ES-I3 (cell line): ENCODE measurements around the gene ATP2B2.

Experiments
- H3K36me3 ChIP-seq: 2 replicates; pipeline ENCODE4 v1.6.1; 2013; ENCODE audit warnings: mild to moderate bottlenecking, low read length, control low read depth, moderate library complexity; ENCODE audit not compliant: insufficient read depth
- H3K4me1 ChIP-seq: 2 replicates; pipeline ENCODE4 v1.6.1; 2013; ENCODE audit warnings: mild to moderate bottlenecking, control low read depth, low read length; ENCODE audit not compliant: insufficient read depth
- H3K9ac ChIP-seq: 2 replicates; pipeline ENCODE4 v1.6.1; 2013; ENCODE audit warnings: low read depth, mild to moderate bottlenecking, low read length, moderate library complexity
- H3K9me3 ChIP-seq: 2 replicates; pipeline ENCODE4 v1.6.1; 2013; ENCODE audit warnings: mild to moderate bottlenecking, low read length, moderate library complexity; ENCODE audit not compliant: control insufficient read depth, insufficient read depth

The ATP2B2 gene

DNA sequence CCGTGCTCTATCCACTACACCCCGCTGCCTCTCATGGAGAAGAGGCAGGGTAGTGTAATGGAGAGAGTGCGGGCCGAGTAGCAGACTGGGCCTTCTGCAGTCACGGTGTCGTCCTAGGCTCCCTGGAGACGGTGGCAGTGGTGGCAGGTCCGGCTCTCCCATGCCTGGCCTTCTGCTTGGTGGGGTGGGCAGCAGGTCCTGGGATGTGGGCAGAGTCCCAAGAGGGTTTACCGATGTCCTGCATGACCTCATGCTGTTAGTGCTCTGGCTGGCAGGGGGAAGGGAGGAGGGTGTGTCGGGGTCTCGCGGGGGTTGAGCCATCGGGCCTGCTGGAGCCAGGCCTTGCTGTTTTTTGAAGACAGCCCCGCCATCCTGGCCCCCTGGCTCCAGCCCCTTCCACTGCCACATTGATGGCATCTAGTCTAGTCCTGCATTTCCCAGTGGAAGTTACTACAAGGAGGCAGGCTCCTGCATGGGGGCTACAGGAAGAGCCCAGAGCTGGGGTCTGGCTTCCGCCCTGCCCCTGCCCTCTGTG is 110.8 kb downstream of the ATP2B2 start:
- H3K36me3 ChIP-seq, result no peaks in the 10 kb centered on the region
- H3K9me3 ChIP-seq, result 0 out of 2 replicates have a peak, but pooled peaks cover under 1% of the 10 kb centered on the region
- H3K4me1 ChIP-seq, result 0 out of 2 replicates have a peak, but pooled peaks cover 5% of the 10 kb centered on the region
- H3K9ac ChIP-seq, result no peak overlapping the region

DNA sequence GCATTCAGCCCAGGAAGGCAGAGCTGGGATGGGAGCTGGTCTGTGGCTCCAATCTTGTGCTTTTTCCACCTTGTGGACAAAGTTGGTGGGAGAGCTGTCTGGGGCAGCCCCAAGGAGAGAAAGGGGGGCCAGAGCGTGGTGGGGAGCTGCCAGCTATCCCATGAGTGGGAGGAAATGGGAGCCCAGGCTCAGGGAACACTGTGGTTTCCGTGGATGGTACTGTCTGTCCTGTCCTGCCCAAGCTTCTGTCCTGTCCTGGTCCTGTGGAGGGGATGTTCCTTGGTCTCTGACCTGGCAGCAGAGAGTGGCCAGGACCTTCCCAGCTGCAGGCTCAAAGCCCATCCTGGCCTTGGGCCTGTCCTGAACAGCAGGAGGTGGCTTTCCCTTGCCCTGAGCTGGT is 111.9 kb downstream of the ATP2B2 start:
- no peak overlapping the region for H3K9ac ChIP-seq
- 0 out of 2 replicates have a peak, but pooled peaks cover 5% of the 10 kb centered on the region for H3K4me1 ChIP-seq
- no peaks in the 10 kb centered on the region for H3K36me3 ChIP-seq
- peaks cover 9% of the 10 kb centered on the region for H3K9me3 ChIP-seq

DNA sequence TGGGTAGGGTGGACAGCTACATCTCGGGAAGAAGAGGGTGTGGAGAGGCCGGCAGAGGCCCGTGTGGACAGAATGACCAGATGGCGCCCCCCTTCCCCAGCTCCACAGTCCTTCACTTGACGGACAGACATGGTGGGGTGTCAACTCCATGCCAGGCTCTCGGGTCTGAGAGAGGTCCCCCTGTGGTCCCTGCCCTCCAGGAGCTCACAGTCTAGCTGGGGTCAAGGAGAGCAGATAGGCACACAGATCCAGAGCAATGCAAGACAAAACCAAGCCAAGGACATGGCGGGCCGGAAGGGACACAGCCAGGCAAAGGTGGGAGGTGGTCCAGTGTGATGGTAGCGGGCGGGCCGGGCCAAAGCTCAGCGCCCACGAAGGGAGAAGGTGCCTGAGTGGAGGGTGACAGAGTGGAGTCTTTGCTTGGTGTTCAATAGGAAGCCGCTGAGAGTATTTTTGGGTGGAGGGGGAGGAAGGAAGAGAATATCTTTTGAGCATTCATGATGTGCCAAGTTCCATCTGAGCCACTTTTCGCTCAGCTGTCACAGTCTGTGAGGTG is 112.4 kb downstream of the ATP2B2 start:
- Histone ChIP-seq H3K9me3 (peaks cover 14% of the 10 kb centered on the region), H3K9ac (no peak overlapping the region), H3K4me1 (0 out of 2 replicates have a peak, but pooled peaks cover 5% of the 10 kb centered on the region), H3K36me3 (no peaks in the 10 kb centered on the region)

DNA sequence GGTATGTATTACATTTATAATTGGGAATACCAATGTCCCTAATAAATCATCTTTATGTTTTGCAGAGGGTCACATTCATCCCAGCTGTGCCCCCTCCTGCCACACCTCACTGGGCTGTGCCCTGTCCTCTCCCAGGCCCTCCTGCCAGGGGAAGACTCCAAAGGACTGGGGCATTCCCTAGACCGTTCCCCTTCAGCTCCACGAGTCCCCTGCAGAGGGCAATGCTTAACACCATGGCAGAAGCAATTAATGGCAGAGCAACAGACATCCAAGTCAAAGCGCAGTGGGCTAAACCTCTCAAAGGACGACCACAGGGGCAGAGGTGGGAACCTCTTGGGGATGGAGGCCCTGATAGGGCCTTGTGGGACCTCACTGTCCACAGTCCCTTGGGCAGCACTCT is 113.1 kb downstream of the ATP2B2 start:
- Histone ChIP-seq H3K36me3 (no peaks in the 10 kb centered on the region), H3K9me3 (peaks cover 19% of the 10 kb centered on the region), H3K9ac (no peak overlapping the region), H3K4me1 (0 out of 2 replicates have a peak, but pooled peaks cover 5% of the 10 kb centered on the region)

DNA sequence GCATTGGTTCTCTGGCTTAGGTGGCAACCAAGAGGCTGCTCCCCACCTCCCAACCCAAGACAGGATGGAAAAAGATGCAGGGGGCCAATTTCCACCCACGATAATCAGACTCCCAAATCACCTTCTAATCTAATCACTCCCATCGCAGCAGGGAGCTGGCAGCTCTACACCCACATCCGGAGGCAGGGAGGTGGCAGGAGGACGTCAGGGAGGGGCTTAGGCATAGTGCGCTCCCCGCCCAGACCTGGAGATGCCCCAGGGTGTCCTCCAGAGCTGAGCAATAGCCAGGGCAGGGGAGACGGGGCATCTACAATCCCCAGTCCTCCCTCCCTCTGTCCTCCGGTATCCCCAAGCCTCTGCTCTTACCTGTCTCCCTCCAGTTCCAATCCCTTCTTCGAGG is 114.0 kb downstream of the ATP2B2 start:
- Histone ChIP-seq H3K4me1 (0 out of 2 replicates have a peak, but pooled peaks cover 5% of the 10 kb centered on the region), H3K9me3 (peaks cover 24% of the 10 kb centered on the region), H3K9ac (no peak overlapping the region), H3K36me3 (no peaks in the 10 kb centered on the region)

DNA sequence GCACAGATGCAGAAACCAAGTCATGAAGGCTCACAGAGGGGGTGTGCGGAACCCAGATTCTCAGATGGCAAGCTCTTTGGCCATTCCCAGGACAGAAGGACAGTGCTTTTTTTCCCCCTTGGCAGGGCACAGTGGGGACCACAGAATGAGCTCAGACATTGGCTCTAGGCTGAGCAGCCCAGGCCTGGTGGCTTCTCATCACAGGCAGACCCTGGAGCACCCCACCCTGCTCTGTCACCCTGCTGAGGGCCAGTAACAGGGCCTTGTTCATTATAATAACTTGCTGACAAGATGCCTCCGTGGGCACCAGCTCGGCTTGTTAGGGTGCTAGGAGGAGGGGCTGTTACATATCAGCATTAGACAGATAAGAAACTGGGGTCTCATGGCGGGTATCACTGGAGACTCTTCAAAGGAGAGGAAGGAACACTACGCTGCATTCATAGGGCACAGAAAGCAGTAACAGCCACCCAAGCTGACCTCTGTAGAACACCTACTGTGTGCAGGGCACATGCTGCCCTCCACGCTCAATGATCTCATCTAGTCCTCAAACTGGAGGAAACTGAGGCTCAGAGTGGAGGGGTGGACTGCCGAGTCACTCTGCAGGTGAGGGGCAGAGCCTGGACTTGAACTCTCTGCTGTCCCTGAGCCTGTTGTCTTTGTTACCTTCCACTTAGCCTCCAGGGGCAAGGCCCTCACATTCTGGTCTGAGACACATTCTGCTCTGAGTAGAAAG is 114.6 kb downstream of the ATP2B2 start:
- no peaks in the 10 kb centered on the region for H3K36me3 ChIP-seq
- 0 out of 2 replicates have a peak, but pooled peaks cover 5% of the 10 kb centered on the region for H3K4me1 ChIP-seq
- no peak overlapping the region for H3K9ac ChIP-seq
- H3K9me3 ChIP-seq, result peaks cover 24% of the 10 kb centered on the region

DNA sequence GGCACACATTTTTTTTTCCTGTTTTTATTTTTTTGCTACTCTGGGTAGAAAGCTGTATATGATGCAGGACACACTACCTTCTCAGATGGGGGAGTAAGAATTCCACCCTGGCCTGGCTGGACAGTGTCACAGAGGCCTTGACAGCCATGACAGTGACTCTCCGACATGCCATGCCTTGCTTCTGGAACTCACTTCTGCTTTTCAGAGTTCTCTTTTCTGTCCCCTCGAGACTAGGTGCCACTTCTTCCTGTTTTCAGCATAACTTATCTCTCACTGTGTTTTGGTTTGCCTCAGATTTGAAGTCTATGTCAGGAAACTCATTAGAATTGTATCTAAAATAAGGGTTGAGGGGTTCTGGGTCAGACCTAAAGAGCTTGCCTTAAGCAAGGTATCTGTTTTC is 115.4 kb downstream of the ATP2B2 start:
- Histone ChIP-seq H3K4me1 (no peaks in the 10 kb centered on the region), H3K36me3 (no peaks in the 10 kb centered on the region), H3K9ac (no peak overlapping the region), H3K9me3 (peaks cover 24% of the 10 kb centered on the region)

DNA sequence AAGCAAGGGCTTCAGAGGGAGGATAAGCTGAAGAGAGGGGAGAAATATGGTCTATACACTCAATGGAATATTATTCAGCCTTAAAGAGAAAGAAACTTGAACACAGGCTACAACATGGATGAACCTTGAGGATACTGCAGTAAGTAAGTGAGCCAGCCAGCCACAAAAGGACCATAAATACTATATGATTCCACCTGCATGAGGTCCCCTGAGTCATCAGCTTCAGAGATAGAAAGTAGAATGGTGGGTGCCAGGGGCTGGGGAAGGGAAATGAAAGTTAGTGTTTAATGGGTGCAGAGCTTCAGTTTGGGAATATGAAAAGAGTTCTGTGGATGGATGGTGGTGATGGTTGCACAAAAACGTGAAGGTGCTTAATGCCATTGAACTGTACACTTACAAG is 116.0 kb downstream of the ATP2B2 start:
- no peak overlapping the region for H3K9ac ChIP-seq
- no peaks in the 10 kb centered on the region for H3K4me1 ChIP-seq
- H3K36me3 ChIP-seq, result no peaks in the 10 kb centered on the region
- H3K9me3 ChIP-seq, result peaks cover 24% of the 10 kb centered on the region

DNA sequence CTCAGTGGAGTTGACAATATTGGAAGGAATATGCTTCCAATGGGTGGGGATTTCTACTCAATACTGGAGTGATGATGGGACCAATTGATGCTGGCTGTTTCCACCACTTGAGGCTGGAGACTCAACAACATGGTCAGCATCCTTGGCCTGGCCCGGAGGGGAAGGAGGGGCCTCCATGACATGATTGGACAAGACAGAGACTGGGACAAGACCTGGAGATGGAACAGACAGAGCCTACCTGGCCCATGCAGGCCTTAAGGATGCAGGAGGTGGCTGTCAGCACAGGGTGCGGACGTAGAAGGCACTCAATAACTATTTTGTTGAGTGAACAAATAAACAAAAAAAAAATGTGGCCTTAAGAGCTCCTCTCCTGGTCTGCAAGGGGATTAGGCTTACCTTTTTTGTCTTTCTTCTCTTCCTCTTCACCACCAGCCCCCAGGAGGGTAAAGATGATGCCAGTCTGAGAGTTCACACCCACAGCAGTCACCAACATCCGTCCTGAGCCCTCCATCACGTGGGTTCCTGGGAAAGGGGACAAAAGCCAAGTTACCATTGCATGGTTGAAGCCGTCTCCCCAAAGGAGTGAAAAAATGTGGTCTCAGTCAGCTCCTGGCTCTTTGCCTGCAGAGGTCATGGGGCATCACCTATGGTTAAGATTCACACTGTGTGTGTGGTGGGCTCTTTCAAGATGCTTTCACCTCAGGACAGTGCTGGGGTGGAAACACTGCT is 117.3 kb downstream of the ATP2B2 start:
- no peak overlapping the region for H3K9ac ChIP-seq
- peaks cover 24% of the 10 kb centered on the region for H3K9me3 ChIP-seq
- no peaks in the 10 kb centered on the region for H3K4me1 ChIP-seq
- H3K36me3 ChIP-seq, result no peaks in the 10 kb centered on the region

DNA sequence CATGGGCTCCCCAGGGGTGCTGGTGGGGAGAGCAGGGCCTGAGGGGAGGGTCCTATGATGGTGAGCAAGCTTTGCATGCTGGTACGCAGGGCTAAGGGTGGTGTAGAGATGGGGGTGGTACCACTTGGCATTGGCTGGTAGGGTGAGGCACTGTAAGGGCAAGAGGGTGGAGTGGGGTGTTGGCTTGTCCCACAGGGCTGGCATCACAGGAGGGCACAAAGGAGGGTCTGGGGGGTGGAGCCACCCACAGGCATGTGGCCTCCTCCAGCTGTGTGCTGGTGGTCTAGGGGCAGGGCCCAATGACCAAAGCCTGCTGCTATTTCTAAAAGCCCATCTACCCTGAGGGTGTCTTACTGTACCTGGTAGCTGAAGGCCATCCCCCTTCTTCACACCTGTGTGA is 119.3 kb downstream of the ATP2B2 start:
- H3K9me3 ChIP-seq, result peaks cover 24% of the 10 kb centered on the region
- no peaks in the 10 kb centered on the region for H3K36me3 ChIP-seq
- no peak overlapping the region for H3K9ac ChIP-seq
- H3K4me1 ChIP-seq, result no peaks in the 10 kb centered on the region

DNA sequence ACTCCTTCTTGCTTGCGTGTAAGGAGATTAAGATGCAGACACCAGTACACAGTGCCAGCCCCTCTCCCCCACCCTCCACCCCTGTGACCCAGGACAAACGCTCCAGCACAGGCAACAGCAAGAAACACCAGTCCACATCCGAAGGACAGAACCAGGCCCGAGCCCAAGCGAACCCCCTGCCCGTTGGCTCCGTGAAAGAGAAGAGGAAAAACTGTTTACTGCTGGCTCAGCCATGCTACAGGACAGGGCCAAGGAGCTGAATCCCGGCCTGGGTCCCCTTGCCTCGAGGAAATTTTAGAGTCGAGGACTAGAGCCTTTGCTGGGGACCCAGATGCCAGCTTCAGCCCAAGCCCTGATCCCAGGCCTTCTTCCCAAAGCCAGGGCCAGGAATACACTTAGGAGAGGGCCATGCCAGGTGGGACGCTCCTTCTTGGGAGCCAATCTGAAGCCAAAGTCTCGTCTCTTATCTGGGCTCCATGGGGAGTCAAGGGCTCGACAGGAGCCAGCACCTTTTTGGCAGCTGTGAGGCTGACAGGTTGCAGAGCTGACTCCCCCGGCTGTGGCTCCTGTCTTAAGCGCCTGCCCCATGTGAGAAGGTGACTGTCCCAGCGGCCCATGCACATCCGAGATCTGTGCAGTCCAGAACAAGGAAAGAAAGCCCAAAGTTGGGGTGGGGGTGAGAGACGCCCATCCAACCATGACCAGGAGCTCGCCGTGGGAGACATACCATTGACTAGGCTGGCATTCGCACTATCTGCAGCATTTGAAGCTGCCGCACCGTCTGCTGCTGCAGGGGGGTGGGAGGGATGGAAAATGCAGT is 120.6 kb downstream of the ATP2B2 start:
- Histone ChIP-seq H3K36me3 (no peaks in the 10 kb centered on the region), H3K9ac (no peak overlapping the region), H3K9me3 (peaks cover 24% of the 10 kb centered on the region), H3K4me1 (no peaks in the 10 kb centered on the region)

DNA sequence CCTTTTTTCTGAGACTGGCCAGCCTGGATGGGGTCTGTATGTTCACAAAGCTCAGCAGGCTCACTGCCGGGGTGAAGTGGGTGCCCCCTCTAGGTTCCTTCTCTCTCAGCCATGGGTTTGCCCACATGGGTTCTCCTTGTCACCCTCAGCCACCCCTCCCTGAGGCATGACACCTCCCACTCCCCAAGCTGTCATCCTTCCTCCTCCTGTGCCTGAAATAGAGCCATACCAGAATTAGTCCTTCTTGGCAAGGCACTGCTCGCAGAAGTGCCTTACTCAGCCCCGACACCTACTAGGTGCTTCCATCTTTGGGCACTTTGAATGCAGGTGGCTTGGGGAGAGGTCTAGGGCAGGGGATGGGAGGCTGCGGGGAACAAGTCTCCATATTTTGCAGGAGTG is 121.5 kb downstream of the ATP2B2 start:
- Histone ChIP-seq H3K9ac (no peak overlapping the region), H3K4me1 (no peaks in the 10 kb centered on the region), H3K36me3 (no peaks in the 10 kb centered on the region), H3K9me3 (peaks cover 18% of the 10 kb centered on the region)

DNA sequence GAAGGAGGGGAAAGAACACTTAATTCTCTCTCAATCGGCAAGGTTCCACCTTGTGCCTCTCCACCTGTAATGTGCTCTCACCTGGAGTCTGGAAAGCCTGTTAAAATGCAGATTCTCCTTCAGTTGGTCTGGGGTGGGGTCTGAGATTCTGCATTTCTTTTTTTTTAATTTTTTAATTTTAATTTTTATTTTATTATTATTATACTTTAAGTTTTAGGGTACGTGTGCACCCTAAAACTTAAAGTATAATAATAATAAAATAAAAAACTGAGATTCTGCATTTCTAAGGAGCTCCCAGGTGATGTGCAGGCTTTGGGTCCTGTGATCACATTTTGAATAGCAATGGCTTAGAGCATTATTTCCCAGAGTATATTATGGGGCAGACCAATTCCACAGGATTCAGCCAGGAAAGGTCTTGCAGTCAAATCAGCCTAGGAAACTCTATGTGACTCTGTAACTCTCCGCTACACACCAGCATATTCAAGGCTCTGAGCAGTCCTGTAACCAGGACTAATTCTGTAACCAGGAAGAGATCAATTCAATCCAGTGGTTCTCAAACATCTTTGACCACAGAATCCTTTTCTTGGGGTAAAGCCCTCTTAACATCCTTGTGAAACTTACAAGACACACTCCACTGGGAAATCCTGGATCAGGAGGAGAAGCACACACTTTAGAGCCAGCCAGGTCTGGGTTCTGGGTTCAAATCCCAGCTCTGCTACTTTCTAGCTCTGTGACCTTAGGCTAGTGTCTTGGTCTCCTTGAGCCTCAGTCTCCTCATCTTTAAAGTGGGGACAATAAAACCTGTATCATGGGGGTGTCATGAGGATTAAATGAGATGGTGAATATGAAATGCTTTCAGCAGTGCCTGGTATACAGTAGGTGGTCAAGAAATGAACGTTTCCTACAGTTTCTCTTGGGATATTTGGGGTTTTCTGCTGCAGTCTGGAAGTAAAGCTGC is 122.2 kb downstream of the ATP2B2 start:
- H3K9ac ChIP-seq, result no peak overlapping the region
- no peaks in the 10 kb centered on the region for H3K4me1 ChIP-seq
- peaks cover 12% of the 10 kb centered on the region for H3K9me3 ChIP-seq
- H3K36me3 ChIP-seq, result no peaks in the 10 kb centered on the region
